Omental fat pad (tissue), 4 donors: ENCODE measurements around the gene ACOT7. TPM values are rescaled to one million over a fixed set of nuclear protein-coding genes. Genes with fewer than 3 reads are reported as not detected.
"Not testable (repeated sequence)": the region's sequence is repeated elsewhere in the genome, so short reads cannot be mapped to it uniquely, and the experiment has no call there.

Source experiments
- ATAC-seq: fragments of 150-250 bp; one replicate; pipeline ENCODE4 v1.9.1; 2016; ENCODE audit warnings: mild to moderate bottlenecking, moderate library complexity; ENCODE audit not compliant: low FRiP score
- DNase-seq: peaks from one replicate; pipeline ENCODE4 v3.0.0-alpha.2; 2019; ENCODE audit warnings: low spot score
- total RNA-seq, 4 donors: library from RNA; depleted of rRNA; stranded (reverse); fragments of >200 nt; gene quantifications; one replicate each; pipeline ENCODE4 v1.1.0, GENCODE V29; 2016
- TF ChIP-seq, protein P1 (sequence below), 3 donors: fragments of 450-650 bp; IDR thresholded peaks; one replicate each; pipeline ENCODE4 v1.5.1; 2016 to 2017; ENCODE audit warnings: antibody characterized with exemption in 3 of 3, mild to moderate bottlenecking in 3 of 3, moderate library complexity in 2 of 3

The ACOT7 gene
- total RNA-seq, 4 donors from 2014 or later: 7.4 to 16.7 (median 9.2) TPM

DNA sequence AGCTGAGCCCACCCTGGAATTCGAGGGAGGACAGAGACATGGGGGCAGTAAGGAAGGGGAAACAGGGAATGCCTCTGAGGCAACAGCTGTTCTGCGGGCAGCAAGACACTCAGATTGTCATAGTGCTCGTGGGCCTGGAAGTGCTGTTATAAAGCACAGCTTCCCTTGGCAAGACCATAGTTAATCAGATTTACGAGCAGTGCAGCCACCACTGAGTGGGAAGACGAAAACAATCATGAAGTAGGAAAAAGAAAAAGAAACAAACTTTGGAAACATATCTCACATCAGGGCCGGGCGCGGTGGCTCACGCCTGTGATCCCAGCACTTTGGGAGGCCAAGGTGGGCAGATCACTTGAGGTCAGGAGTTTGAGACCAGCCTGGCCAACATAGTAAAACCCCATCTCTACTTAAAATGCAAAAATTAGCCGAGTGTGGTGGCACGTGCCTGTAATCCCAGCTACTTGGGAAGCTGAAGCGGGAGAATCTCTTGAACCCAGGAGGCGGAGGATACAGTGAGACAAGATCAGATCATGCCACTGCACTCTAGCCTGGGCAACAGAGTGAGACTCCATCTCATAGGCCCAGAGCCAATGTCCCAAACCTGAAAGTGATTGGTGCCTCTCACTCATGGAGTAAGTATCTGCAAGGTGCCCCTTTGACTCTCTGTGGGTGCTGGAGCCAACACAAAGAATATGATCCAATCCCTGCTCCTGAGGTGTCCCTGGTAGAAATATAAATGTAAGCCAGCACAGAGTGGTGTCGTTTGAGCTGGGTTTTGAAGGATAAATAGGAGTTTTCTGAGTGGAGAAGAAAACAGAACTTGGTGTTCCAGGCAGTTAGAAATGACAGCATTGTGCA, 77.1 kb downstream of the ACOT7 start:
- ATAC-seq (no peak), DNase-seq (no peak)
- TF ChIP-seq, protein P1, sequence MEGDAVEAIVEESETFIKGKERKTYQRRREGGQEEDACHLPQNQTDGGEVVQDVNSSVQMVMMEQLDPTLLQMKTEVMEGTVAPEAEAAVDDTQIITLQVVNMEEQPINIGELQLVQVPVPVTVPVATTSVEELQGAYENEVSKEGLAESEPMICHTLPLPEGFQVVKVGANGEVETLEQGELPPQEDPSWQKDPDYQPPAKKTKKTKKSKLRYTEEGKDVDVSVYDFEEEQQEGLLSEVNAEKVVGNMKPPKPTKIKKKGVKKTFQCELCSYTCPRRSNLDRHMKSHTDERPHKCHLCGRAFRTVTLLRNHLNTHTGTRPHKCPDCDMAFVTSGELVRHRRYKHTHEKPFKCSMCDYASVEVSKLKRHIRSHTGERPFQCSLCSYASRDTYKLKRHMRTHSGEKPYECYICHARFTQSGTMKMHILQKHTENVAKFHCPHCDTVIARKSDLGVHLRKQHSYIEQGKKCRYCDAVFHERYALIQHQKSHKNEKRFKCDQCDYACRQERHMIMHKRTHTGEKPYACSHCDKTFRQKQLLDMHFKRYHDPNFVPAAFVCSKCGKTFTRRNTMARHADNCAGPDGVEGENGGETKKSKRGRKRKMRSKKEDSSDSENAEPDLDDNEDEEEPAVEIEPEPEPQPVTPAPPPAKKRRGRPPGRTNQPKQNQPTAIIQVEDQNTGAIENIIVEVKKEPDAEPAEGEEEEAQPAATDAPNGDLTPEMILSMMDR (IDR thresholded peaks at IDR 0.05): no peak

DNA sequence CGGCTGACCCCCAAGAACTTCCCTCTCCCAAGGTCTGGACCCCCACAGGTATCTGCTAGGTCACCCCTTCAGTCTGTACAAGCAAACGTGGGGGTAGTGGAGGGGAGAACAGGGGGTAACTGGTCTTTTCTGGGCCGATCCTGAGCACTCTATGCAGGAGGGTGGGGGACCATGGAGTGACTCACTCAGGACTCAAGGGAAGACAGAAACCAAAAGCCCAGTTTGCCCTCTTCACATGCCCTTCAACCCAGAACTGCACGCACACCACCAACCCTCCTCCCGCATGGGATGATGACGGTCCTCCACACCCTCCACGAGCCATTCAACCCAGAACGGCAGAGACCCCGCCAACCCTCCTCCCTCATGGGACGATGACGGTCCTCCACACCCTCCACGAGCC, 79.1 kb downstream of the ACOT7 start:
- ATAC-seq (no peak), DNase-seq (no peak)
- TF ChIP-seq, protein P1 (IDR thresholded peaks at IDR 0.05): no peak

DNA sequence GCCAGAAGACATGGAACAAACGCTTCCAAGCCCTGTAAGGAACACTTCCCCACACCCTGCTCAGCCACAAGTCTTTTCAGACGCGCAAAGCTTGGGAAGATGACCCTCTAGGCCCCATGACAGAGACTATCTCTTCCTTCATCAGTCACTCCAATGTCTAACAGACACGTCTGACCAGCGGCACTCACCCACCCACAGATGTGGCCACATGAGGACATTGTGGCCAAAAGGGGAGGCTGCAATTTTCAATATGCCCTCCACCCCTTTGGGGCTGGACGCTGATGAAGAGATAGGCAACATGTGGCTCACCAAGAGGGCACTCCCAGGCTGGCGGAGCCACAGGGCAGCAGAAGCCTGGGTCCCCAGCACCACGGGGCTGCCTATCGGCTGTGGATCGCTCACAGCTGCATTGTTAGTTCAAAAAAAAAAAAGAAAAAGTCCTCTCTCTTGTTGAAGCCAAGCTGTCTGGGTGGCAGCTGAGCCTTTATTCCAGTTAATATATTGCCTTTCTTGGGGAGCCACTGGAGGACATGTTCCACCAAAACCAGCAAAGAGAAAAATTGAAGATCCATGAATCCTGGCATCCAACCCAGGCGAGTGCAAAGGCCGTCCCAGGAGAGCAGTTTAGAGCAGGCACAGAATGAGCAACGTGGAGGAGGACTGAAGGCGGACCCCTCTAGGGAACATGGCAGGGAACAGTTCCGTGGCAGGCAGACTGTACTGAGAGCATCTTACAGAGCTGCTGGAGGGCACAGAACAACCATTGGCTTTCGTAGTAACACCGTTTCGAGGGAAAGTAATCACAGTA, 80.0 kb downstream of the ACOT7 start:
- ATAC-seq: no peak
- TF ChIP-seq, protein P1 (IDR thresholded peaks at IDR 0.05): no peak
- DNase-seq: no peak

DNA sequence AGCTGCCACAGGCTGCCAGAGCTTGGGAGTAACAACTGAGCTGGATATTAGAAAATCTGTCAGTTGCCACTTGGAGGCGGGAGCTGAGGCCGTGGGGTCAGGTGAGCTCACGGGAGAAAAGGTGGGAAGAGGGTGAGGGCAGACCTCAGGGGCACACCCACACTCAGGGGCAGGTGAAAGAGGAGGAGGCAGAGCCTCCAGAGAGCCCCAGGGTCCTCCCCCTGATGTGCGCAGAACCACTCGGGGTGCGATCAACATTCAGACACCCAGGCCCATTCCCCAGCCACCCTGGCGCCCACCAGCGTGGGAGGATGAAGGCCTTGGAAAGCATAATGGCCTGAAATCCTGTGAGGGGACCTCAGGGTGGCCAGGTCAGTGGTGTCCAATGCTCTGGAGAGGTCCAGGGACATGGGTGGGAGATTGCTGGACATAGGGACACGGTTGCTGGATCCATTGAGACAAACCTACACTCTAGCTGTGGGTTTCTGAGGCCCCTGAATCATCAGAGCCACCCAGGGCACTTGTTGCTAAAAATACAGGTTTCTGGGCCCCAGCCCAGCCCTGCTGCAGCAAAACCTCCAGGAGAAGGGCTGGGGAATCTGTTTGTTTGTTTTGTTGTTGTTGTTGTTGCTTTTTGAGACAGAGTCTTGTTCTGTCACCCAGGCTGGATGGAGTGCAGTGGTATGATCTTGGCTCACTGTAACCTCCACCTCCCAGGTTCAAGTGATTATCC, 83.3 kb downstream of the ACOT7 start:
- ATAC-seq (no peak), DNase-seq (no peak)
- TF ChIP-seq, protein P1 (IDR thresholded peaks at IDR 0.05): no peak

DNA sequence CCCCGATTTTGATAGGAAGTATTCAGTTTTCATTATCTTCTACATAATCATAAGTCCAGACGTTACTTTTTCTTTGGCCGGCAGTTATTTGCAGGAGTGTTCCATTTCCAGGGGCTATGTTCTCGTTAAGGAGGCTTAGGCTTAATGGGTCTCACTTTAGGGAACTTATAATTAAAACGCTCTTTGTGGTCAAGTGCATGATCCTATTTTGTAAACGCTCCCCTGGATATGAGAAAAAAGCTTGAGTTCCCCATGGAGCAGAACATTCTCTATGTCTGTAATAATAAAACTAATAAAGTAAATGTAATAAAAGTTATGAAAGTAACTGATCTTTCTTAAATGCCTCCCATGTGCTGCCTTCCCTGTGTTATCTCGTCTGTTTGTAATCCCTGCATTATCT, 84.0 kb downstream of the ACOT7 start:
- DNase-seq (no peak), ATAC-seq (no peak)
- TF ChIP-seq, protein P1 (IDR thresholded peaks at IDR 0.05): no peak

DNA sequence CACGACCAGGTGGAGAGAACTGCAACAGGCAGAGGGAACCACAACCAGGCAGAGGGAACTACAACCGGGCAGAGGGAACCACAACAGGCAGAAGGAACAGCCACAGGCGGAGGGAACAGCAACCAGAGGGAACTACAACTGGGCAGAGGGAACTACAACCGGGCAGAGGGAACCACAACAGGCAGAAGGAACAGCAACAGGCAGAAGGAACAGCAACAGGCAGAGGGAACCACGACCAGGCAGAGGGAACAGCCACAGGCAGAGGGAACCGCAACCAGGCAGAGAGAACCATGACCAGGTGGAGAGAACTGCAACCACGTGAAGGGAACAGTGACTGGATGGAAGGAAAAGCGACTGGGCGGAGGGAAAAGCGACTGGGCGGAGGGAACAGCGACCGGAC, 85.1 kb downstream of the ACOT7 start:
- no peak for DNase-seq
- ATAC-seq: no peak
- TF ChIP-seq, protein P1 (IDR thresholded peaks at IDR 0.05): no peak

DNA sequence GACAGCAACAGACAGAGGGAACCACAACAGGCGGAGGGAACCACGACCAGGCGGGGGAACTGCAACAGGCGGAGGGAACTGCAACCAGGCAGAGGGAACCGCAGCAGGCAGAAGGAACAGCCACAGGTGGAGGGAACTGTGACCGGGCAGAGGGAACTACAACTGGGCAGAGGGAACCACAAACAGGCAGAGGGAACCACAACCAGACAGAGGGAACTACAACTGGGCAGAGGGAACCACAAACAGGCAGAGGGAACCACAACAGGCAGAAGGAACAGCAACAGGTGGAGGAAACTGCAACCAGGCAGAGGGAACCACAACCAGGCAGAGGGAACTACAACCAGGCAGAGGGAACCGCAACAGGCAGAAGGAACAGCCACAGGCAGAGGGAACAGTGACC, 85.9 kb downstream of the ACOT7 start:
- ATAC-seq, DNase-seq: not testable (repeated sequence)
